Neural progenitor cell (in vitro differentiated cells): ENCODE data around the gene FAM219A. TPM values are rescaled to one million over a fixed set of nuclear protein-coding genes. Genes with fewer than 3 reads are reported as not detected.

ENCODE experiments used
- DNase-seq: peaks from one replicate; pipeline ENCODE4 v3.0.0-alpha.2; 2016; ENCODE audit warnings: low spot score
- H2AFZ ChIP-seq: fragments of 200-600 bp; sonication (generic); replicated peaks from 2 replicates; pipeline ENCODE4 v1.6.1; 2016; ENCODE audit warnings: antibody characterized with exemption
- H3F3A ChIP-seq: fragments of 200-600 bp; sonication (generic); 2 replicates; pipeline ENCODE4 v1.6.1; 2016; ENCODE audit warnings: antibody characterized with exemption, low read depth
- H3K27ac ChIP-seq: fragments of 200-600 bp; sonication (generic); 2 replicates; pipeline ENCODE4 v1.5.1; 2016; ENCODE audit warnings: mild to moderate bottlenecking
- H3K27me3 ChIP-seq: fragments of 200-600 bp; sonication (generic); 2 replicates; pipeline ENCODE4 v1.6.1; 2016; ENCODE audit warnings: mild to moderate bottlenecking, moderate library complexity
- H3K36me3 ChIP-seq: fragments of 200-600 bp; sonication (generic); 2 replicates; pipeline ENCODE4 v1.5.1; 2016
- H3K4me1 ChIP-seq: fragments of 200-600 bp; sonication (generic); 2 replicates; pipeline ENCODE4 v1.6.1; 2016; ENCODE audit warnings: mixed run types
- H3K4me2 ChIP-seq: fragments of 200-600 bp; sonication (generic); 2 replicates; pipeline ENCODE4 v1.6.1; 2016
- H3K4me3 ChIP-seq: fragments of 200-600 bp; sonication (generic); 2 replicates; pipeline ENCODE4 v1.5.1; 2016
- H3K79me2 ChIP-seq: fragments of 200-600 bp; sonication (generic); 2 replicates; pipeline ENCODE4 v1.6.1; 2016; ENCODE audit warnings: low read depth
- H3K9ac ChIP-seq: fragments of 200-600 bp; sonication (generic); 2 replicates; pipeline ENCODE4 v1.6.1; 2016
- H3K9me3 ChIP-seq: fragments of 200-600 bp; sonication (generic); 2 replicates; pipeline ENCODE4 v1.5.1; 2016; ENCODE audit warnings: low read depth
- H4K20me1 ChIP-seq: fragments of 200-600 bp; sonication (generic); 2 replicates; pipeline ENCODE4 v1.6.1; 2016; ENCODE audit warnings: low read depth
- H3K27ac Mint-ChIP-seq: 3 replicates; pipeline ENCODE4 v1.8.0; 2021; ENCODE audit warnings: mixed read lengths
- H3K27me3 Mint-ChIP-seq: 2 replicates; pipeline ENCODE4 v1.8.0; 2022; ENCODE audit warnings: low read depth, mild to moderate bottlenecking, inconsistent platforms, moderate library complexity, mixed read lengths; ENCODE audit not compliant: insufficient read depth
- H3K36me3 Mint-ChIP-seq: 3 replicates; pipeline ENCODE4 v1.8.0; 2021; ENCODE audit warnings: mixed read lengths
- H3K4me1 Mint-ChIP-seq: 3 replicates; pipeline ENCODE4 v1.8.0; 2021; ENCODE audit warnings: mixed read lengths
- H3K4me3 Mint-ChIP-seq: 3 replicates; pipeline ENCODE4 v1.8.0; 2021; ENCODE audit warnings: mild to moderate bottlenecking, moderate library complexity, mixed read lengths
- H3K9me3 Mint-ChIP-seq: 3 replicates; pipeline ENCODE4 v1.8.0; 2020; ENCODE audit warnings: mixed read lengths
- EZH2 ChIP-seq: fragments of 200-600 bp; sonication (generic); IDR thresholded peaks from 2 replicates; pipeline ENCODE4 v1.6.1; 2017; ENCODE audit warnings: antibody characterized with exemption, mild to moderate bottlenecking, moderate library complexity
- EZH2phosphoT487 ChIP-seq: fragments of 200-600 bp; sonication (generic); IDR thresholded peaks from 2 replicates; pipeline ENCODE4 v1.6.1; 2017; ENCODE audit warnings: antibody characterized with exemption
- total RNA-seq: library from RNA; depleted of rRNA; stranded (reverse); fragments of >200 nt; gene quantifications from 2 replicates; pipeline ENCODE4 v1.2.3, GENCODE V29; 2015; ENCODE audit warnings: low replicate concordance
- TF ChIP-seq, protein P1 (sequence below): fragments of 200-600 bp; sonication (generic); IDR thresholded peaks from 2 replicates; pipeline ENCODE4 v1.5.1; 2017; ENCODE audit warnings: antibody characterized with exemption, mild to moderate bottlenecking

Gene FAM219A
- total RNA-seq, 1 donor from 2014 or later: 4.2 TPM

DNA sequence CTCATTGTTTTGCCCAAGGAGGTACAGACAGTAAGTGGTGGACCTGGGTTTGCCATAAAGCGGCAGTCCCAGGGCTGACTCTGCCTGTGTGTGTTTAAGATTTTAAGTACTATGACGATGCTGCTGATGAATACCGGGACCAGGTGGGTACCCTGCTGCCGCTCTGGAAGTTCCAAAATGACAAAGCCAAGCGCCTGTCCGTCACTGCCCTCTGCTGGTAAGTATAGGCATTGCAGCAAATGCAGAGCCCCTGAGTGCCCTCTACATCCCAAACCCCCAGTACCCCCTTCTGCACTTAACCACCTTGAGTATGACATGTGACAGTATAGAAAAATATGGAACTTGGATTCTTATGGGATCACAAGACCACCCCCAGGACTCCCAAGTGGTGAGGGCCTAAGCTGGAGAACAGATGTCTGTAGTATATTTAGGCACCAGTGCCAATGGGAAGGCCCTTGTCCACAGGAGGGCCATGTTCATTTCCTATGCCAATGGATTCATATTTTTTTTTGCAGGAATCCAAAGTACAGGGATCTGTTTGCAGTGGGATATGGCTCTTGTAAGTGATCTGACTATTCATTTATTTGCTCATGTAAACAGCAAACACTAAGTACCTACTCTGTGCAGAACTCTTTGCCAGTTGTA lies 42.4 kb upstream of the FAM219A start:
- no peaks in the 10 kb centered on the region for H3K9me3 ChIP-seq
- H4K20me1 ChIP-seq: no peaks in the 10 kb centered on the region
- Mint-ChIP-seq H3K27me3 (peaks cover 25% of the 10 kb centered on the region), H3K4me3 (no peak overlapping the region), H3K36me3 (peaks cover 2% of the 10 kb centered on the region), H3K4me1 (peaks cover 21% of the 10 kb centered on the region), H3K9me3 (no peaks in the 10 kb centered on the region), H3K27ac (no peak overlapping the region)
- no peak overlapping the region for H3K4me3 ChIP-seq
- TF ChIP-seq, protein P1, sequence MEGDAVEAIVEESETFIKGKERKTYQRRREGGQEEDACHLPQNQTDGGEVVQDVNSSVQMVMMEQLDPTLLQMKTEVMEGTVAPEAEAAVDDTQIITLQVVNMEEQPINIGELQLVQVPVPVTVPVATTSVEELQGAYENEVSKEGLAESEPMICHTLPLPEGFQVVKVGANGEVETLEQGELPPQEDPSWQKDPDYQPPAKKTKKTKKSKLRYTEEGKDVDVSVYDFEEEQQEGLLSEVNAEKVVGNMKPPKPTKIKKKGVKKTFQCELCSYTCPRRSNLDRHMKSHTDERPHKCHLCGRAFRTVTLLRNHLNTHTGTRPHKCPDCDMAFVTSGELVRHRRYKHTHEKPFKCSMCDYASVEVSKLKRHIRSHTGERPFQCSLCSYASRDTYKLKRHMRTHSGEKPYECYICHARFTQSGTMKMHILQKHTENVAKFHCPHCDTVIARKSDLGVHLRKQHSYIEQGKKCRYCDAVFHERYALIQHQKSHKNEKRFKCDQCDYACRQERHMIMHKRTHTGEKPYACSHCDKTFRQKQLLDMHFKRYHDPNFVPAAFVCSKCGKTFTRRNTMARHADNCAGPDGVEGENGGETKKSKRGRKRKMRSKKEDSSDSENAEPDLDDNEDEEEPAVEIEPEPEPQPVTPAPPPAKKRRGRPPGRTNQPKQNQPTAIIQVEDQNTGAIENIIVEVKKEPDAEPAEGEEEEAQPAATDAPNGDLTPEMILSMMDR: peak; percentile 93
- TF ChIP-seq EZH2: no peak
- TF ChIP-seq EZH2phosphoT487: no peak
- no peak overlapping the region for H3K4me2 ChIP-seq
- no peak overlapping the region for H3K27ac ChIP-seq
- no peaks in the 10 kb centered on the region for H3F3A ChIP-seq
- H3K4me1 ChIP-seq: no peaks in the 10 kb centered on the region
- H3K36me3 ChIP-seq: no peaks in the 10 kb centered on the region
- no peaks in the 10 kb centered on the region for H3K79me2 ChIP-seq
- H3K27me3 ChIP-seq: no peaks in the 10 kb centered on the region
- DNase-seq: peak; percentile 68
- H3K9ac ChIP-seq: no peak overlapping the region
- H2AFZ ChIP-seq: no peak overlapping the region

DNA sequence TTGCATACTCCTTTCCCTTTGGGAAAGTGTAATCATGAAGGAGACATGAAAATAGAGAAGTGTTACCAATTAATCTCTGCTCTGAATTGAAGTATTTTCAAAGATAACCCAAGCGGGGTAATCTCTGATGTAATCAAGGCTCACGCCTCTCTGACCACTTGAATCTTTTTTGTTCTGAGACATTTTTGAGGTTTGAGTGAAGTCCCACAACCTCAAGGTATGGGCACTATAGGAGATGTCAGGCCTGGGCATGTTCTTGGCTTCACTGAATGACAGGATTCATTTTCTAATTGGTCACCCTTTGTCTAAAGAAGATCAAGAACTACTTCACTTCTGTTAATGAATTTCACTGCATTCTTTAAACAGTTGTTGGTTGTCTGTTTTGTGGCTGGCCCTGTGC lies 40.7 kb upstream of the FAM219A start:
- Histone ChIP-seq H4K20me1 (peaks cover 12% of the 10 kb centered on the region), H3K27ac (no peak overlapping the region), H3K79me2 (no peaks in the 10 kb centered on the region), H3K9me3 (no peaks in the 10 kb centered on the region), H2AFZ (no peak overlapping the region), H3K27me3 (no peaks in the 10 kb centered on the region), H3K4me3 (no peak overlapping the region), H3F3A (no peaks in the 10 kb centered on the region), H3K4me1 (no peaks in the 10 kb centered on the region), H3K36me3 (no peaks in the 10 kb centered on the region), H3K9ac (no peak overlapping the region), H3K4me2 (no peak overlapping the region)
- Mint-ChIP-seq H3K4me3 (no peak overlapping the region), H3K27ac (no peak overlapping the region), H3K4me1 (peaks cover 21% of the 10 kb centered on the region), H3K27me3 (peaks cover 19% of the 10 kb centered on the region), H3K36me3 (no peaks in the 10 kb centered on the region), H3K9me3 (no peaks in the 10 kb centered on the region)
- DNase-seq: no peak
- TF ChIP-seq EZH2 (no peak), EZH2phosphoT487 (no peak)
- TF ChIP-seq, protein P1: no peak

DNA sequence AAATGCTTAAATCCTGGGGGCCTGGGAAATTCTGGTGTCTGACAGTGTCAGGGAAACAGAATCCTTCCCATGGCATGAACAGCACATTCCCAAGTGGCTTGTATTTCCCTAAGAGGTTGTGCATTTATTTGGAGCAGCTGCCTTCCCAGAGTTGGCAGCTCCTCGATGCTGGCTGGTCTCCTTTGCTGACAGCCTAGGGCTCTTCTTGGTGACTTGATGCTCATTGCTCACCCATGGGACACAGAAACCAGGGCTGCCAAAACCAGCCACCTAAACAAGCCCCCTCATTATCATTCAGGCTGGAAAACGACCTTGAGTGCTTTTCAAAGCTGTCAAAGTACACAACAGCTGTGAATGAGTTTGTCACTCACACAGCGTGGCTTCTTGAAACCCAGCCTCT lies 40.2 kb upstream of the FAM219A start:
- no peak overlapping the region for H3K4me3 Mint-ChIP-seq
- H4K20me1 ChIP-seq: peaks cover 16% of the 10 kb centered on the region
- no peaks in the 10 kb centered on the region for H3K9me3 Mint-ChIP-seq
- H3K4me1 ChIP-seq: no peaks in the 10 kb centered on the region
- H3K27me3 Mint-ChIP-seq: peaks cover 17% of the 10 kb centered on the region
- DNase-seq: no peak
- H3K4me1 Mint-ChIP-seq: peaks cover 21% of the 10 kb centered on the region
- no peaks in the 10 kb centered on the region for H3K27me3 ChIP-seq
- TF ChIP-seq EZH2phosphoT487 (no peak), EZH2 (no peak)
- TF ChIP-seq, protein P1: no peak
- H3K27ac ChIP-seq: no peak overlapping the region
- H3F3A ChIP-seq: no peaks in the 10 kb centered on the region
- no peak overlapping the region for H3K4me3 ChIP-seq
- no peaks in the 10 kb centered on the region for H3K36me3 Mint-ChIP-seq
- no peak overlapping the region for H3K4me2 ChIP-seq
- H3K36me3 ChIP-seq: no peaks in the 10 kb centered on the region
- H3K79me2 ChIP-seq: no peaks in the 10 kb centered on the region
- H3K9me3 ChIP-seq: no peaks in the 10 kb centered on the region
- no peak overlapping the region for H2AFZ ChIP-seq
- no peak overlapping the region for H3K27ac Mint-ChIP-seq
- H3K9ac ChIP-seq: no peak overlapping the region
